ENCODE measurements around the gene OMA1. TPM values are rescaled to one million over a fixed set of nuclear protein-coding genes. Genes with fewer than 3 reads are reported as not detected.

The OMA1 gene
- polyA plus RNA-seq, 3 donors = 11.2 to 24.5 (median 15.3) TPM

DNA sequence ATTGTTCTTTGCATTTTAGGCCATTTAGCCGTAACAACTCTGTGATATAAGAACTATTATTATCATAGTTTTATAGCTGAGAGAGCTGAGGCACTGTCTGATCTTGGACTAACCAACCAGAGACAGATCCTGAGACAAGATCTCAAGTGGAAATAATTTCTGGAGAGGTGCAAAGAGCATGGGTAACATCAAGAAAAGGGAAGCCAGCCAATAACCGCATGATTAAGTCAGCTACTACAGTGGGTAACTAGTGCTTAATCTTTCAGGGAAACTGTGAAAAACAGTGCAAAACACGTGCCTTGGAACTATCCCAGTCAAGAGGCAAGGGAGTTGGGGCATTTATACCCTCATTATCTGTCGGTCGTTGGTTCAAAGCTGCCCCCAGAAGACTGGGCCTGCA, 105.8 kb downstream of the OMA1 start:
- Histone ChIP-seq H4K20me1 (ENCODE audit: insufficient read depth, low read length) (no peaks in the 10 kb centered on the region), H2AFZ (ENCODE audit: insufficient read depth, low read depth, low read length, poor library complexity, severe bottlenecking) (no peak overlapping the region), H3K9ac (ENCODE audit: insufficient read depth, low read length, poor library complexity, severe bottlenecking) (no peak overlapping the region), H3K9me3 (replicated peaks in 1 of 2; ENCODE audit: control insufficient read depth in 1 of 2, insufficient read depth in 1 of 2, low read length in 2 of 2) (no peaks in the 10 kb centered on the region), H3K4me3 (replicated peaks in 1 of 3; ENCODE audit: low read depth in 2 of 3, low read length in 3 of 3) (no peak overlapping the region), H3K27me3 (ENCODE audit: control insufficient read depth in 2 of 2, insufficient read depth in 2 of 2, low read length in 2 of 2) (no peaks in the 10 kb centered on the region), H3K4me2 (replicated peaks; ENCODE audit: extremely low read depth, low read length, poor library complexity, severe bottlenecking) (no peak overlapping the region), H3K36me3 (replicated peaks in 1 of 2; ENCODE audit: control insufficient read depth in 1 of 2, insufficient read depth in 2 of 2, low read length in 2 of 2) (no peaks in the 10 kb centered on the region), H3K27ac (ENCODE audit: low read depth in 1 of 2, low read length in 2 of 2) (no peak overlapping the region), H3K79me2 (ENCODE audit: insufficient read depth, low read length) (no peaks in the 10 kb centered on the region), H3K4me1 (ENCODE audit: control insufficient read depth in 1 of 2, insufficient read depth in 2 of 2, low read length in 2 of 2) (no peaks in the 10 kb centered on the region)
- H3K36me3 Mint-ChIP-seq = no peaks in the 10 kb centered on the region
- H3K9me3 Mint-ChIP-seq = peaks cover 0 to 4% (median 0%) of the 10 kb centered on the region in 7 donors
- H3K4me1 Mint-ChIP-seq = no peaks in the 10 kb centered on the region
- TF ChIP-seq, protein P1, sequence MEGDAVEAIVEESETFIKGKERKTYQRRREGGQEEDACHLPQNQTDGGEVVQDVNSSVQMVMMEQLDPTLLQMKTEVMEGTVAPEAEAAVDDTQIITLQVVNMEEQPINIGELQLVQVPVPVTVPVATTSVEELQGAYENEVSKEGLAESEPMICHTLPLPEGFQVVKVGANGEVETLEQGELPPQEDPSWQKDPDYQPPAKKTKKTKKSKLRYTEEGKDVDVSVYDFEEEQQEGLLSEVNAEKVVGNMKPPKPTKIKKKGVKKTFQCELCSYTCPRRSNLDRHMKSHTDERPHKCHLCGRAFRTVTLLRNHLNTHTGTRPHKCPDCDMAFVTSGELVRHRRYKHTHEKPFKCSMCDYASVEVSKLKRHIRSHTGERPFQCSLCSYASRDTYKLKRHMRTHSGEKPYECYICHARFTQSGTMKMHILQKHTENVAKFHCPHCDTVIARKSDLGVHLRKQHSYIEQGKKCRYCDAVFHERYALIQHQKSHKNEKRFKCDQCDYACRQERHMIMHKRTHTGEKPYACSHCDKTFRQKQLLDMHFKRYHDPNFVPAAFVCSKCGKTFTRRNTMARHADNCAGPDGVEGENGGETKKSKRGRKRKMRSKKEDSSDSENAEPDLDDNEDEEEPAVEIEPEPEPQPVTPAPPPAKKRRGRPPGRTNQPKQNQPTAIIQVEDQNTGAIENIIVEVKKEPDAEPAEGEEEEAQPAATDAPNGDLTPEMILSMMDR (IDR thresholded peaks at IDR 0.05) = no peak
- no peak for DNase-seq
- peaks cover 0 to 2% (median 0%) of the 10 kb centered on the region in 3 donors for H3K27me3 Mint-ChIP-seq (ENCODE audit: low read depth in 3 of 3)
- intact Hi-C loops (cut with micrococcal nuclease) = no loop called here
- H3K27ac Mint-ChIP-seq = no peak overlapping the region
- 83% methylated on average over 4 of the region's 5 CpGs for WGBS (ENCODE audit: insufficient coverage)
- no peak overlapping the region for H3K4me3 Mint-ChIP-seq

DNA sequence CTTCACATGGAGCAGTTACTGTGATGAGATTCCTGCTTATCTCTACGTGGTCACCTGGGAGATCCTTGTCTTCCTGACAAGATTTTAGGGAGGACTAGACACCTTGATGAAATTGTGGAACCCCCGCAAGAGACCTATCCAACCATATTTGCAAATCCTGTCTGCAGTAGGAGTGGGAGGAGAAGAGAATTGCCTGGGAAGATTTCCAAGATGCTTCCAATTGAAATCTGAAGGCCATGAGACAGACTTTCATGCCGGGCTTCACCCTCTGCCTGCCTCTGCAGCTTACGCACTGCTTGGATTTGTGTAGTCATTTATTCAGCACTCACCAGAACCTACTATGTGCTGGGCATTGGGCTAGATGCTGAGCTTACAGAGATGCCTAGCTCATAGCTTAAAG, 106.6 kb downstream of the OMA1 start:
- Histone ChIP-seq H3K9ac (ENCODE audit: insufficient read depth, low read length, poor library complexity, severe bottlenecking) (no peak overlapping the region), H3K36me3 (replicated peaks in 1 of 2; ENCODE audit: control insufficient read depth in 1 of 2, insufficient read depth in 2 of 2, low read length in 2 of 2) (no peaks in the 10 kb centered on the region), H2AFZ (ENCODE audit: insufficient read depth, low read depth, low read length, poor library complexity, severe bottlenecking) (no peak overlapping the region), H3K4me1 (ENCODE audit: control insufficient read depth in 1 of 2, insufficient read depth in 2 of 2, low read length in 2 of 2) (peaks cover 3 to 7% of the 10 kb centered on the region in 2 donors), H3K27me3 (ENCODE audit: control insufficient read depth in 2 of 2, insufficient read depth in 2 of 2, low read length in 2 of 2) (no peaks in the 10 kb centered on the region), H3K79me2 (ENCODE audit: insufficient read depth, low read length) (no peaks in the 10 kb centered on the region), H3K4me2 (replicated peaks; ENCODE audit: extremely low read depth, low read length, poor library complexity, severe bottlenecking) (no peak overlapping the region), H3K27ac (ENCODE audit: low read depth in 1 of 2, low read length in 2 of 2) (no peak overlapping the region), H4K20me1 (ENCODE audit: insufficient read depth, low read length) (no peaks in the 10 kb centered on the region), H3K9me3 (replicated peaks in 1 of 2; ENCODE audit: control insufficient read depth in 1 of 2, insufficient read depth in 1 of 2, low read length in 2 of 2) (no peaks in the 10 kb centered on the region), H3K4me3 (replicated peaks in 1 of 3; ENCODE audit: low read depth in 2 of 3, low read length in 3 of 3) (no peak overlapping the region)
- DNase-seq = no peak
- TF ChIP-seq, protein P1 (IDR thresholded peaks at IDR 0.05) = no peak
- Mint-ChIP-seq H3K4me1 (no peaks in the 10 kb centered on the region), H3K9me3 (peaks cover 0 to 4% (median 0%) of the 10 kb centered on the region in 7 donors), H3K27ac (no peak overlapping the region), H3K27me3 (ENCODE audit: low read depth in 3 of 3) (peaks cover 0 to 1% (median 0%) of the 10 kb centered on the region in 3 donors), H3K36me3 (no peaks in the 10 kb centered on the region), H3K4me3 (no peak overlapping the region)
- WGBS (ENCODE audit: insufficient coverage) = 93% methylated on average over 2 of the region's 4 CpGs
- intact Hi-C loops (cut with micrococcal nuclease) = no loop called here
